Activated T-cell treated with anti-CD3 and anti-CD28 coated beads, Interleukin-2, amount 50 U/mL, for 24 hours (primary cell): Measurements from ENCODE around the gene CARD9.
"Not testable (repeated sequence)": the region's sequence is repeated elsewhere in the genome, so short reads cannot be mapped to it uniquely, and the experiment has no call there.

ENCODE experiments used
- DNase-seq: peaks from one replicate; pipeline ENCODE4 v3.0.0-alpha.2; 2020
- H3K27ac Mint-ChIP-seq: 2 replicates; pipeline ENCODE4 v1.8.0; 2020; ENCODE audit warnings: mild to moderate bottlenecking, mixed read lengths
- H3K27me3 Mint-ChIP-seq: 2 replicates; pipeline ENCODE4 v1.8.0; 2020; ENCODE audit warnings: mixed read lengths
- H3K36me3 Mint-ChIP-seq: 2 replicates; pipeline ENCODE4 v1.8.0; 2020; ENCODE audit warnings: low read depth, mixed read lengths
- H3K4me1 Mint-ChIP-seq: 2 replicates; pipeline ENCODE4 v1.8.0; 2020; ENCODE audit warnings: low read depth, mixed read lengths
- H3K4me3 Mint-ChIP-seq: 2 replicates; pipeline ENCODE4 v1.8.0; 2020; ENCODE audit warnings: mild to moderate bottlenecking, moderate library complexity, mixed read lengths
- H3K9me3 Mint-ChIP-seq: 2 replicates; pipeline ENCODE4 v1.8.0; 2020; ENCODE audit warnings: mixed read lengths

Gene CARD9

DNA sequence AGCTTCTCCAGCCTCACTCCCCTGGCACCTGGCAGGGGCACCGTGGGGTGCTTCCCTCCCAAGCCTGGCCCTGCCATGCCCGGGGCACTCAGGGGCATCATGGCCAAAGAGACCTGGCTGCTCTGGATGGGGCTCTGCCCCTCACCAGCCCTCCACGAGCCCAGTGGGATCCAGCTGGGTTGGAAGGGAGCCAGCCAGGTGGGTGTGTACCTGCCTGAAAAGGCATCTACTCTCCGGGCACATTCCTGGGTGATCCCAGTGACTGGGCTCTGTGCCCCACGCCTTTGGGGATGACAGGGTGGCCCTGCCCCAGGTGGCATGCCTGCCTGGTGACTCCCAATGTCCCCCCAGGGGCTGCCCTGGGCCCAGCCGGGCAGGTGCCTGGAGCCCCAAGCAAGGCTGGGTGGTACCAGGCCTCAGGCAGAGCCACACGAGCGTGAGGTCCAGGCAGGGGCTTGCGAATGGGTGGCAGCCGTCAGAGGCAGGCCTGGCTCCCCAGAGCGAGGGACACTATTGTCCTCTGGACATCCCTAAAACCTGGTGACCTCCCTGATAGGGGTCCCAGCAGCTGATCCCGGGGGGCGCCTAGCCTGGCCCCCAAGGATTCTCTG lies 45.4 kb downstream of the CARD9 start:
- Mint-ChIP-seq H3K9me3 (no peaks in the 10 kb centered on the region), H3K4me3 (peak overlapping the region; percentile 65), H3K36me3 (no peaks in the 10 kb centered on the region), H3K27ac (no peak overlapping the region), H3K4me1 (peaks cover 8% of the 10 kb centered on the region), H3K27me3 (no peaks in the 10 kb centered on the region)
- peak; percentile 50 for DNase-seq

DNA sequence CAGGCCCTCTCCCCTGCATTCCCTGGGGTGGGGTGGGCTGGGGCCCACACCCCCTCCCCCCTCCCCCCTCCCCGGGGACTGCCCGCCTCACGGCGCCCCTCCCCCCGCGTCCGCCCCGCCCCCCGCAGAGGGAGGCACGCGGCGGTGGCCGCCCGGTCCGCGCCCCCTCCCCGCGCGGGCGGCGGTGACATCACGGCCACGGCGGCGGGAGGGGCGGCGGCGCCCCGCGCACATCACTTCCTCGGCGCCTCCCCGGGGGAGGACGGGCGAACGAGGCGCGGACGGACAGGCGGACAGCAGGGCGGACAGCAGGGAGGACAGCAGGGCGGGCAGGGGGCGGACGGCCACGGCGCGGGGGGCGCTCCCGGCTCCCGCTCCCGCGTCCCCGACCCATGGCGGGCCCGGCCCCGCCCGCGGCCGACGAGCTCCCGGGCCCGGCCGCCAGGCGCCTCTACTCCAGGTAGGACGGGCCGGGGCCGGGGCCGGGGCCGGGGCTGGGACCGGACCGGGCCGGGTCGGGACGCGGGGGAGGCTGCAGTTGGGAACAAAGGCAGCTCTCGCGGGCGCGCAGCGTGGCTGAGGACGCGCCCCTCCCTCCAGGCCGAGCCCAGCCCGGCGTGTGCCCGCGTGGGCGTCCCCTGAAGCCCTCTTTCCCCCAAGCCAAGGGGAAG lies 46.0 kb downstream of the CARD9 start, which contains the start of gene GPSM1:
Gene GPSM1, plus strand, starts transcription at position 236 of the 671 bp plus-strand sequence. Its CDS starts 157 bp downstream, at position 393.
- no peaks in the 10 kb centered on the region for H3K9me3 Mint-ChIP-seq
- peak within 1 kb of the TSS; percentile 65 for H3K4me3 Mint-ChIP-seq
- H3K36me3 Mint-ChIP-seq: no peaks in the 10 kb centered on the region
- peaks cover 8% of the 10 kb centered on the region for H3K4me1 Mint-ChIP-seq
- H3K27ac Mint-ChIP-seq: peak within 1 kb of the TSS; percentile 29
- DNase-seq: peak; percentile 64
- H3K27me3 Mint-ChIP-seq: no peaks in the 10 kb centered on the region

DNA sequence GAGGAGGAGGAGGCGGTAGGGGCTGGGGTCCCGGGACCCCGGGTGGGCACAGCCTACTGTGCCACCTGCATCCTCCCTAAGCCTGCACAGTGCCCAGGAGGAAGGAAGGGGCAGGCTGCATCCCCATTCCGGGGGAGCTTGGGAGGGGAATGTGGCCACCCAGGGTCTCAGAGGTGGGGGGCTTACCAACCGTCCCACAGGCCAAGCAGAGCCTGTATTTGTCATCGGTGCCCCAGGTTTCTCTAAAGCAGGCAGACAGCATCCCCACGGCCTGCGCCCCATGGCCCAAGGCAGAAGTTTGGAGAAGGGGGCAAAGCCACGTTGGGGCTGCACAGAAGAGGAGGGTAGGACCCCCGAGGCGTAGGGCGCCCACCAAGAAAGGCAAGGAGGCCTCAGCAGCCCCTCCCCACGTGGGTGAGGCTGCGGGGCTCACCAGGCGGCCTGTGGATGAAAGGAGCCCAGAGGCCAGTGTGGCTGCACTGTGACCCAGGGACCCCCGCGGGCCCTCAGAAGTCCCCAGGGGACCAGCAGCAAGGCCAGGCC lies 46.6 kb downstream of the CARD9 start:
- peak overlapping the region; percentile 29 for H3K27ac Mint-ChIP-seq
- peak; percentile 47 for DNase-seq
- no peaks in the 10 kb centered on the region for H3K27me3 Mint-ChIP-seq
- no peaks in the 10 kb centered on the region for H3K9me3 Mint-ChIP-seq
- no peaks in the 10 kb centered on the region for H3K36me3 Mint-ChIP-seq
- H3K4me3 Mint-ChIP-seq: peak overlapping the region; percentile 64
- H3K4me1 Mint-ChIP-seq: peaks cover 8% of the 10 kb centered on the region

DNA sequence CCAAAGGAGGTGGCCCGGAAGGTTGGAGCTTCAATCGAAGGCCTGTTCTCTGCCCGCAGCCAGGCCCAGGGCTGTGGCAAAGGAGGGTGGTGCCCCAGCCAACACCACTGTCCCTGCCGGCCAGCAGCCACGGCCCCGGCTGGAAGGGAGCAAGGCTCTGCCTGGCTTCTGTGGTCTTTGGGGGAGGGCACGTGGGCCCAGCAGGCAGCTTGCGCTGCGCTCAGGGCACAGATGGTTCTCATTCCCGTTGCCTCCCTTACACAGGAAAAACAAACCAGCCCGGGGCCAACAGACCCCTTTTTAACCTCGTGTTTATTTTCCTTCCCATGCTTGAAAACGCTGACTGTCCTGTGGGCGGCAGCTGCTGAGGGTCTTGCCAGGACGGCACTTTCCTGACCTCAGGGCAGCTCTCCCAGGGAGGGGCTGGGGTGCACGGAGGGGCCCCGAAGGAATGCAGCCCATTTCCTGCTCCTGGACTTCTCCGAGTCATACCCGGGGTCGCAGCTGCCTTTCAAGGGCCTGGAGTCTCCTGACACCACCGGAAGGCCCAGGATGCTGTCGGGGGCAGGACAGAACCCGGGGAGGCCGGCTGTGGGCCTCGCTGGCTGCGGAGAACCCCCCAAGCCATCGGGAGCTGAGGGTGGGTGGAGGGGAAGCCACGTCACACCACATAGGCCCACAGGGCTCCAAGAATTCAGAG lies 47.3 kb downstream of the CARD9 start:
- Mint-ChIP-seq H3K4me3 (no peak overlapping the region), H3K9me3 (no peaks in the 10 kb centered on the region), H3K27me3 (no peaks in the 10 kb centered on the region), H3K27ac (no peak overlapping the region), H3K36me3 (no peaks in the 10 kb centered on the region), H3K4me1 (peaks cover 8% of the 10 kb centered on the region)
- no peak for DNase-seq

DNA sequence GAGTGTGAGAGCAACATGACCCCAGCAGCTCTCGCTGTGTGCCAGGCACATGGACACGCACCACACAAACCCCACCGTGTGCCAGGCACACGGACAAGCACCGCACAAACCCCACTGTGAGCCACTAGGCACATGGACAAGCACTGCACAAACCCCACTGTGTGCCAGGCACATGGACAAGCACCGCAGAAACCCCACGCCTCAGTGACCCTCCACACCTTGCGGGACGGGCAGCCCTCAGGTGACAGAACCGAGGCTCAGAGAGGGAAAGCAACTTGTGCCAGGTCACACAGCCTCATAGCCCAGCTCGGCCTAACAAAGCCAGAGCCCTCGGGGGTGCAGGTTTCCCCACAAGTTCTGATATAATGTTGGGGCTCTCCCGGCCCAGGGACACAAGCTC lies 48.1 kb downstream of the CARD9 start:
- DNase-seq: no peak
- H3K9me3 Mint-ChIP-seq: no peaks in the 10 kb centered on the region
- no peaks in the 10 kb centered on the region for H3K27me3 Mint-ChIP-seq
- no peak overlapping the region for H3K4me3 Mint-ChIP-seq
- no peak overlapping the region for H3K27ac Mint-ChIP-seq
- no peaks in the 10 kb centered on the region for H3K36me3 Mint-ChIP-seq
- H3K4me1 Mint-ChIP-seq: peaks cover 8% of the 10 kb centered on the region

DNA sequence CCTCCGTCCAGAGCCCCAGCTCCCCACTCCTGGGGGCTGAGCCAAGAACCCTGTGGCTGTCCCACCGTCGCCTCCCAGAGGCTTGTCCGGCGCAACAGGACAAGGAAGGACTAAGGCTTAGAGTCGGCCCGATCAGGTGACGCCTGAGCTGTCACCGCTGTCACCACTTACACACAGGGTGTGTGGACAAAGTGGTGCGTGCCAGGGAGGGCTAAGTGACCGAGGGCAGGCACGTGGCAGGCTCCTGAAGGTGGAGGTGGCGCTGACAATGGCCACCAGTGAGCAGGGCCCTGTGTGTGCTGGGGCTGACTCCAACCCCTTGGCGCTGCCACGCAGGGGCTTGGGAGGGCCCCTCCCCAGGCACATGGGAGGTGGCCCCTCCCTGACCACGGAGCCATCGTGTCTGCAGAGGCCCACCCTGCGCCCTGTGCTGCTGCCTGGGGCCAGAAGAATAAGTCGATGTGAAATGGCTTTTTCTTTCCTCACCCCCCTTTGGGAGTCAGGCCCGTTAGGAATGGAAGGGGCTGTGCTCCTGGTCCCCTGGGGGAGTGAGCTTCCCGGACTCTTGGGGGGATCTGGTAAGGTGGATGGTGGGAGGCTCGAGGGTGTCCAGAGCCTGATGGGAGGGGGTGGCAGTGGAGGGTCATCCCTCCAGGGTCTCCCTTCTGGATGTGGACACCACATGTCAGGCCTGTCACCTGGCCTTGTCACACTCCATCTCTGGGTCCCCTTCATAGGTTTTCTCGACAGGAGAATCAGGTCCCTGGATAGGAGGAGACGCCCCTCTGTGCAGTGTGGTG lies 48.8 kb downstream of the CARD9 start:
- no peaks in the 10 kb centered on the region for H3K27me3 Mint-ChIP-seq
- H3K36me3 Mint-ChIP-seq: no peaks in the 10 kb centered on the region
- H3K4me1 Mint-ChIP-seq: peaks cover 8% of the 10 kb centered on the region
- no peak overlapping the region for H3K4me3 Mint-ChIP-seq
- DNase-seq: no peak
- H3K27ac Mint-ChIP-seq: no peak overlapping the region
- no peaks in the 10 kb centered on the region for H3K9me3 Mint-ChIP-seq

DNA sequence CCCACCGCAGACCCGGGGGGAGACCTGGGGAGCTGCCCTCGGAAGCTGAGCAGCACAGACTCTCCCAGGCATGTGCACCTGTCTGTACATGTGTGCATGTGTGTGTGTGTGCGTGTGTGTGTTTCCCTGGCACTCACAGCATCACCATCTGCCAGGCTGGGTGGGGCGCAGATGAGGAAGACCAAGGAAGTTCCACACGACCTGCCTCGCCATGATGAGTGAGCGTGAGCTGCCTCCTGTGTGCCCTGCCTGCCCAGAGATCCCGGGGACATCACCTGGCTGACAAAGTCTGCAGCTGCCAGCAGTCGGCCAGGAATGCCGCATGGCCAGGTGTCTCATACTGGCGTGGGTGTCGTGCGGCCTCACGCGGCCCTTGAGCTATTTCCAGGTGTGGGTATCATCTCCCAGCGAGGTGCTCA lies 50.1 kb downstream of the CARD9 start:
- DNase-seq: no peak
- no peak overlapping the region for H3K27ac Mint-ChIP-seq
- H3K9me3 Mint-ChIP-seq: no peaks in the 10 kb centered on the region
- no peak overlapping the region for H3K4me3 Mint-ChIP-seq
- H3K27me3 Mint-ChIP-seq: no peaks in the 10 kb centered on the region
- no peaks in the 10 kb centered on the region for H3K36me3 Mint-ChIP-seq
- H3K4me1 Mint-ChIP-seq: peaks cover 2% of the 10 kb centered on the region

DNA sequence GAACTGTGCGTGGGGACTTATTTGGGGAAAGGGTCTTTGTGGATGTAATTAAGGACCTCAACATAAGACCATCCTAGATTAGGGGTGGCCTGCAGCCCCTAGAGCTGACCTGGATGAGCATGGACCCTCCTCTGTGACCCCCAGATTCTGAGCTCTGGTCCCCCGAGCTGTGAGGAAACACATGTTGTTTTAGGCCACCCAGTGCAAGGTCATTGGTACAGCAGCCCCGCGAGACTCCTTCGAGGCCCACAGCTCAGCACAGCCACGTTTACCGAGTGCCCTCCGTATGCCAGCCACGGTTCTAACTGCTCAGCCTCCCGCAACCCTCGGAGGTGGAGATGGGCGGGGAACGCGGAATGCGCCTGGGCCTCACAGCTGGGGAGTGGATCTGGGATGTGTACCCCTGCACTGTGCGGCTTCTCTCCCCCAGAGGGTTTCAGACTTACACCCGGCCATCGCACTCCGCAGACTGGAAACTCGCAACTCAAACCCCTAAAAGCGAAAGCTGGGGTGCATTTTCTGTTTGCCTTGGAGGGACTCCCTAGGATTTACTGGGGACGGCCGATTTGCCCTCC lies 50.6 kb downstream of the CARD9 start:
- DNase-seq: no peak
- H3K4me1 Mint-ChIP-seq: peaks cover 2% of the 10 kb centered on the region
- H3K9me3 Mint-ChIP-seq: no peaks in the 10 kb centered on the region
- no peak overlapping the region for H3K27ac Mint-ChIP-seq
- H3K4me3 Mint-ChIP-seq: no peak overlapping the region
- no peaks in the 10 kb centered on the region for H3K36me3 Mint-ChIP-seq
- H3K27me3 Mint-ChIP-seq: no peaks in the 10 kb centered on the region

DNA sequence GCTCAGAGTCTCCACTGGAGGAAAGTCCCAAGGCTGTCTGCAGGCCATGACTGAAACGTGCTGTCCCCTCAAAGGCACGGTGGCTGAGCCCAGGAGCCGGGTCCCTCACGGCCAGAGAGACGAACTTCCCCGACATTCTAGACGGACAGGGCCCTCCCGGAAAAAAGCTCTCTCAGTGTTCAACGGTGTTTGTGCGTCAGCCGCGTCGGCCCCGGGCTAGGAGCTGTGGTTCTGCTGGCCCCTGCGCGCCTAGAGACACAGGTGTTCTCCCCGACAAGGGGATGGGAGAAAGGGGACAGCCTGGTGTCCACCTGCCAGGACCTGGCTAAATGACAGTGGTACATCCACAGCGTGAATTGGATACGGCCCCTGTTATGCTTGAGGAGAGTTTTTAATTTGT lies 51.9 kb downstream of the CARD9 start:
- no peak for DNase-seq
- no peaks in the 10 kb centered on the region for H3K4me1 Mint-ChIP-seq
- no peaks in the 10 kb centered on the region for H3K36me3 Mint-ChIP-seq
- H3K27ac Mint-ChIP-seq: no peak overlapping the region
- no peaks in the 10 kb centered on the region for H3K9me3 Mint-ChIP-seq
- no peaks in the 10 kb centered on the region for H3K27me3 Mint-ChIP-seq
- no peak overlapping the region for H3K4me3 Mint-ChIP-seq

DNA sequence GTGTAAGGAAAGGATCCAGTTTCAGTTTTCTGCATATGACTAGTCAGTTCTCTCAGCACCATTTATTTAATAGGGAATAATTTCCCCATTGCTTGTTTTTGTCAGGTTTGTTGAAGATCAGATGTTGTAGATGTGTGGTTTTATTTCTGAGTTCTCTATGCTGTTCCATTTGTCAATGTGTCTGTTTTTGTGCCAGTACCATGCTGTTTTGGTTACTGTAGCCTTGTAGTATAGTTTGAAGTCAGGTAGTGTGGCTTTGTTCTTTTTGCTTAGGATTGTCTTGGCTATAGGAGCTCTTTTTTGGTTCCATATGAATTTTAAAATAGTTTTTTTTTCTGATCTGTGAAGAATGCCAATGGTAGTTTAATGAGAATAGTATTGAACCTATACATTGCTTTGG lies 52.5 kb downstream of the CARD9 start:
- not testable (repeated sequence) for H3K27me3 Mint-ChIP-seq, H3K36me3 Mint-ChIP-seq, H3K4me3 Mint-ChIP-seq, H3K27ac Mint-ChIP-seq, H3K9me3 Mint-ChIP-seq, H3K4me1 Mint-ChIP-seq, DNase-seq

DNA sequence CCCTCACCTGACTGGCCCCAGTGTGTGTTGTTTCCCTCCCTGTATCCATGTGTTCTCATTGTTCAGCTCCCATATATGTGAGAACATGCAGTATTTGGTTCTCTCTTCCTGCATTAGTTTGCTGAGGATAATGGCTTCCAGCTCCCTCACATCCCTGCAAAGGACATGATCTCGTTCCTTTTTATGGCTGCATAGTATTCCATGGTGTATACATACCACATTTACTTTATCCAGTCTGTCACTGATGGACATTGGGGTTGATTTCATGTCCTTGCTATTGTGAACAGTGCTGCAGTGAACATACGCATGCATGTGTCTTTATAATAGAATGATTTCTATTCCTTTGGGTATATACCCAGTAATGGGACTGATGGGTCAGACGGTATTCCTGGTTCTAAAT lies 53.5 kb downstream of the CARD9 start:
- not testable (repeated sequence) for H3K27ac Mint-ChIP-seq, H3K27me3 Mint-ChIP-seq, DNase-seq, H3K36me3 Mint-ChIP-seq, H3K4me1 Mint-ChIP-seq, H3K4me3 Mint-ChIP-seq, H3K9me3 Mint-ChIP-seq

DNA sequence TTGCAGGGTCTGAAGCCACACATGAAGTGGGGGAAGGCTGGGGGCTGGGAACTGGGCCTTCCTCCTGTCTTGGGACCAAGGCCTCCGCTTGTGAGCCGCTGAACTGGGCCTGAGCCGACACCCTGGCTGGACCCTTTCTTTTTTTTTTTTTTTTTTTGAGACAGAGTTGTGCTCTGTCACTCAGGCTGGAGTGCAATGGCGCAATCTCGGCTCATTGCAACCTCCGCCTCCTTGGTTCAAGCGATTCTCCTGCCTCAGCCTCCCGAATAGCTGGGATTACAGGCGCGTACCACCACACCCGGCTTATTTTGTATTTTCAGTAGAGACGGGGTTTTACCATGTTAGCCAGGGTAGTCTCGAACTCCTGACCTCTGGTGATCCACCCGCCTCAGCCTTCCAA lies 54.2 kb downstream of the CARD9 start:
- H3K4me1 Mint-ChIP-seq, H3K36me3 Mint-ChIP-seq, H3K27ac Mint-ChIP-seq, H3K4me3 Mint-ChIP-seq, H3K27me3 Mint-ChIP-seq, DNase-seq: not testable (repeated sequence)
- H3K9me3 Mint-ChIP-seq: peaks cover 14% of the 10 kb centered on the region

DNA sequence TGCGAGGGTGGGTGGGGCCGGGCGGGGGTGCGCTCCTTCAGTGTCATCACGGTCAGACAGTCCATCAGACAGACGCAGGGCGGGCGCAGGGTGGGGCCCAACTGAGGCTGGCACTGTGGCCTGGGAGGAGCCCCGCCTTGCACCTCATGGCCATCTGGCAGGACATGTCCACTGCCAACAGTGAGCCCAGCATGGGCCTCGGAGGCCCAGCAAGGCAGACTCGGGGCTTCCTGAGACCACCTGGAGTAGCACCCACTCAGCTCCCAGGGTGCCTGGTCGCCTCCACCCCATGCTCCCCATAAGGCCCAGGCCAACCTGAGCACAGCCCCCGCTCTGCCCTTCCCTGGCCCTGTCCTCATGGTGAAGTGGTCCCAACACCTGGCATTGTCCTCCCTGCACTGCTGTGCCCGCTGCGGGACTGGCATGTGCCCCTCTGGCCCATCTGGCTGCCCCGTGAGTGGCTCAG lies 54.7 kb downstream of the CARD9 start:
- no peak overlapping the region for H3K27ac Mint-ChIP-seq
- no peak for DNase-seq
- no peaks in the 10 kb centered on the region for H3K4me1 Mint-ChIP-seq
- no peak overlapping the region for H3K4me3 Mint-ChIP-seq
- H3K36me3 Mint-ChIP-seq: no peaks in the 10 kb centered on the region
- no peaks in the 10 kb centered on the region for H3K27me3 Mint-ChIP-seq
- H3K9me3 Mint-ChIP-seq: peaks cover 14% of the 10 kb centered on the region
